Activated T-helper 9 cell treated with anti-CD3 and anti-CD28 coated beads, Interleukin-2, amount 50 U/mL, for 16 hours (primary cell): ENCODE measurements around the gene CLPTM1.
"Not testable (repeated sequence)": the region's sequence is repeated elsewhere in the genome, so short reads cannot be mapped to it uniquely, and the experiment has no call there.

Source experiments
- DNase-seq: peaks from one replicate; pipeline ENCODE4 v3.0.0-alpha.2; 2020; ENCODE audit warnings: low read depth

The CLPTM1 gene

DNA sequence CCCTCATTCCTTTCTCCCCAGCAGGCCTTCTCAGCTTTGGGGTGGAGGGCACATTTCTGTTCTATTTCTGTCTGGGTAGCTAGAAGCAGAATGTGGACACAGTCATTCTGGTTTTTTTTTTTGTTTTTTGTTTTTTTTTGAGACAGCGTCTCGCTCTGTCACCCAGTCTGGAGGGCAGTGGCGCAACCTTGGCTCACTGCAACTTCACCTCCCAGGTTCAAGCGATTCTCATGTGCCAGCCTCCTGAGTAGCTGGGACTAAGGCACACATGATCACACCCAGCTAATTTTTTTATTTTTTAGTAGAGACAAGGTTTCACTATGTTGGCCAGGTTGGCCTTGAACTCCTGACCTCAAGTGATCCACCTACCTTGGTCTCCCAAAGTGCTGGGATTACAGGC lies 20.3 kb downstream of the CLPTM1 start:
- no peak for DNase-seq

DNA sequence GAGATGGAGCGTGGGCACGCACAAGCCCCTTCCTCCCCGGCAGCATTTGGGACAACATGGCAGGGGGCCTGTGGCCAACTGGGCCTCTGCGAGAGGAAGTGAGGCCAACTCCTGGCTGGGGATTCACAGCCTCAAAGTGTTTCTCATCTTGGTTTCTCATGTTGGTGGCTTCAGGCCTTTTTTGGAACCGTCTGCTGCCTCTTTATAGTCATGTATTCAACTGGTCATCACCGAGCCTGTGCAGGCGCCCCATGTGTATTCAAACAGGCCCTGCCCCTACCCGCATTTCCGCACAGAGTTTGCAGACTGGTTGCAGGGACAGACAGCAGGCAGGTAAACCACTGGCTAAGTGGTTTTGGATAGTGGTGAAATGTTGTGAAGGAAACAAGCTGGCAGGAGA lies 28.8 kb downstream of the CLPTM1 start:
- DNase-seq = no peak

DNA sequence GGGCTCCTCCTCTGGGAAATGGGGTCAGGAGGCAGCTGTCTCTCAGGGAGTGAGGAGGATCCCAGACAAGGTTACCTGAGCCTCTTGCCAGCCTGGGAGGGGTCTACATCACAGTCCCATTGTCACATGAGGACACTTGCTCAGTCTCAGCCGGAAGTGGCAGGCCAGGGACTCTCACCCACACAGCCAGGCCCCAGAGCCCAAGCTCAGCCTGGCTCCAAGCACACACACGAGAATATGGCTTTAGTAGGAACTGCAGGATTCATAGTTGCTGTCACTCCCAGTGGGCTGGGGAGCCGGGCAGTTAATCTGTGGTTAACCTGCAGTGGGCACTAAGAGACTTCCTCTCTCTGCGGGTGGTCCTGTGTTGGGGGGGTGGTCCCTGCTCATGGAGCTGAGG lies 30.3 kb downstream of the CLPTM1 start:
- DNase-seq = no peak

DNA sequence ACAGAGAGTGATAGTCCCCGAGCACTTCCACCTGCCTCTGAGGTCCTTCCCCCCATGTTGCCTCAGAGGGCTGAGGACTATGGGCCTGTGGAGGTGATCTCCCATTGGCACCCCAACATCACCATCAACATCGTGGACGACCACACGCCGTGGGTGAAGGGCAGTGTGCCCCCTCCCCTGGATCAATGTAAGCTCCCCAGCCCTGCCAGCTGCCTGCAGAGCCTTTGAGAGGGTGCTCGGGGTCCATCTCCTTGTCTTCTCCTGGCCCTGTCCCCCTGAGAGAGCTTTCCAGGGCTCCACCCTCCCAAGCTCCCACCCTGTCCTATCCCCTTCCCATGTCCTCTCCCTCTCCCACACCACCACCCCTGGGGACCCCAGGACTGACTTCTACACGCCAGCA lies 31.2 kb downstream of the CLPTM1 start:
- no peak for DNase-seq

DNA sequence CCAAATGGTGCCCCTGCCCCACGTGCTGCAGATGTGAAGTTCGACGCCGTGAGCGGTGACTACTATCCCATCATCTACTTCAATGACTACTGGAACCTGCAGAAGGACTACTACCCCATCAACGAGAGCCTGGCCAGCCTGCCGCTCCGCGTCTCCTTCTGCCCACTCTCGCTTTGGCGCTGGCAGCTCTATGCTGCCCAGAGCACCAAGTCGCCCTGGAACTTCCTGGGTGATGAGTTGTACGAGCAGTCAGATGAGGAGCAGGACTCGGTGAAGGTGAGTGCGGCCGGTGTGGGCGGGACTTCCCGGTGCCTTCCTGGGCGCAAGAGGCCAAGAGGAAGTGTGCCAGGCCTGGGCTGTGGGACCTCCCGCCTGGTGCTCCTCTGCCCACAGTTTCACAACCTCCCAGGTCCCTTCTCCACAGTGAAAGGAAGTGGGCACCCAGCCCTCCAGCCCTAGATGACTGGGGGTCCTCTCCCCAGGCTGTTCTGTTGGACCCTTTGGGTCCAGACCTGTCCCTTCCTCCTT lies 32.0 kb downstream of the CLPTM1 start:
- no peak for DNase-seq

DNA sequence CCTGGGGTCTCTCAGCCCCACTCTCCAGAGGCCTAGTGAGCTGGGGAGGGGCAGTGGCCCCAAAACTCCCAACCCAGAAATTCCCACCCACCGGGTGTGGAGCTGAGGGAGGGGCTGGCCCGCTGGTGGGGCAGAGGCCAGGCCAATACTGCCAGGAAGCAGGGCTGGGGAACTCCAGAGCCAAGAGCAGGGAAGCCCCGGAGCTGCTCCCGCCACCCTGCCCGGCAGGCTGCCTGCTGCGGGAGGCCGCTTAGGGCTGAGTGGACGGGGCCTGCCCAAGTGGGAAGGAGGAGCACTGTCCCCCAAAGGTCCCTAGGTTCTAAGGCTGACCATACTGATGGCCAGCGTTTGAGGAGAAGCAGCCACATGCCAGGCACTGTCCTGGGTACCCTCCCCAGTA lies 33.1 kb downstream of the CLPTM1 start:
- no peak for DNase-seq

DNA sequence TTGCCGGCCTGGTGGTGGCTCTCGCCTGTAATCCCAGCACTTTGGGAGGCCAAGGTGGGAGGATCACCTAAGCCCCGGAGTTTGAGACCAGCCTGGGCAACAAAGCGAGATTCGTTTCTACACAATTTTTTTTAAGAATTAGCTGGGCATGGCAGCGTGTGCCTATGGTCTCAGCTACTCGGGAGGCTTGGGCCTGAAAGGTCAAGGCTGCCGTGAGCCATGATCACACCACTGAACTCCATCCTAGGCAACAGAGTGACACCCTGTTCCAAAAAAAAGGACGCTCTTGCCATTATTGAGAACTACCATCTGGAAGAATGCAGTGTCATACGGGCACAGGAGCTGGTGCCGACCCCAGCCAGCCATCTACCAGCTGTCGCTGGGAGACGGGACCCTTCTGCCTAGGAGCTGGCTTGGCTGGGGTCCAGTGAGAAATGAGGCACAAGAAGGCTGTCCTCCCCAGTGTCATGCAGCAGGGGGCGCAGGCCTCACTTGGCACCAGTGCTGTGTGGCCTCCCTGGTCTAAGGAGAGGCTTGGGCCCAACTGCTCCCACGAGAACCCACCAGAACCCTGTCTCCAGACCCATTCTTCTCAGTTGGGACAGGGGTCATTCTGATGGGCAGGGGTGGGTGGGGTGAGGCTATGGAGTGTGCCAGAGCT lies 33.8 kb downstream of the CLPTM1 start:
- peak; percentile 51 for DNase-seq

DNA sequence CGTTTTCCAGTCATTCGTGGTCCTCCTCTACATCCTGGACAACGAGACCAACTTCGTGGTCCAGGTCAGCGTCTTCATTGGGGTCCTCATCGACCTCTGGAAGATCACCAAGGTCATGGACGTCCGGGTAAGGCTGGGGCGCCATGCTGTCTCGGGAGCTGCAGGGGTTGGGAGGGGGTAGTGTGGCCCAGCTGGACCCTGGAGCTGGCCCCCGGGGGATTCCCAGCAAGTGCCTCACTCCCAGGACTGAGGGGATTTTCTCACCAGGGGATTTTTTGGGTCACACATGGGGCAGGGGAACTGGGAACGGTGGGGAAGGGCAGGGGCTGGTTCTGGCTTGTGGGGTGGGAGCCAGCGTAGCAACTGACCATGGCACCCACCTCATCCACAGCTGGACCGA lies 35.3 kb downstream of the CLPTM1 start:
- no peak for DNase-seq

DNA sequence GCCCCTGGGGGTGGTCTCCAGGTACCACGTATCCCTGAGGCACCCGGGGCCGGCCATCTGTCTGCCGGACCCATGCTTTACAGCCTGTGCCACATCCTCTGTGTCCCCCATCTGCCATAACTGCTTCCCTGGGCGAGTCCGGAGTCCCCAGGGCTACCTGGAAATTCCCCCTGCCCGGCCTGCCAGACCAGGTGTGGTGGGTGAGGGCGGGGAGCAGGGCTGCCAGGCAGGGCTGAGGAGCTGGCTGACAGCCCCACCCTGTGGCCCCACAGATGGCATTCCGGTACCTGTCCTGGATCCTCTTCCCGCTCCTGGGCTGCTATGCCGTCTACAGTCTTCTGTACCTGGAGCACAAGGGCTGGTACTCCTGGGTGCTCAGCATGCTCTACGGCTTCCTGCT lies 35.8 kb downstream of the CLPTM1 start:
- DNase-seq = no peak

DNA sequence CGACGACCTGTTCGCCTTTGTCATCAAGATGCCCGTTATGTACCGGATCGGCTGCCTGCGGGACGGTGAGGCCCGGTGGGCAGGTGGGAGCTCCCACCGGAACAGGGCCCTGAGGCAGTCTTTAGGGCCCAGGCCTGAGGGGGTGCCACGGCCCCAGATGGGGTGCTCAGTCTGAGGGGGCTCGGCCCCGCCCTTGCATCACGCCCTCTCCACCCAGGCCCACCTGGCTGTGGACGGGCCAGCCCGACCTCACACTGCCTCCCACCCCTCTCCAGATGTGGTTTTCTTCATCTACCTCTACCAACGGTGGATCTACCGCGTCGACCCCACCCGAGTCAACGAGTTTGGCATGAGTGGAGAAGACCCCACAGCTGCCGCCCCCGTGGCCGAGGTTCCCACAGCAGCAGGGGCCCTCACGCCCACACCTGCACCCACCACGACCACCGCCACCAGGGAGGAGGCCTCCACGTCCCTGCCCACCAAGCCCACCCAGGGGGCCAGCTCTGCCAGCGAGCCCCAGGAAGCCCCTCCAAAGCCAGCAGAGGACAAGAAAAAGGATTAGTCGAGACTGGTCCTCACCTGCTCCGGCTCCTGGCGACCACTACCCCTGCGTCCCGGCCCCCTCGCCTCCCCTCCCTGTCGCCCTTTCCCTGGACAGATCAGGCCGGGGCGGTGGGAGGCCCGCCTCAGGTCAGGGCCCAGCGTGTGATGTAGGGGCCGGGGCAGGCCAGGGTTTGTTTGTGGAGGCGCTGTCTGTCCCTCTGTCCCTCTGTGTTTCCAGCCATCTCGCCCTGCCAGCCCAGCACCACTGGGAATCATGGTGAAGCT lies 37.4 kb downstream of the CLPTM1 start:
- DNase-seq = no peak

DNA sequence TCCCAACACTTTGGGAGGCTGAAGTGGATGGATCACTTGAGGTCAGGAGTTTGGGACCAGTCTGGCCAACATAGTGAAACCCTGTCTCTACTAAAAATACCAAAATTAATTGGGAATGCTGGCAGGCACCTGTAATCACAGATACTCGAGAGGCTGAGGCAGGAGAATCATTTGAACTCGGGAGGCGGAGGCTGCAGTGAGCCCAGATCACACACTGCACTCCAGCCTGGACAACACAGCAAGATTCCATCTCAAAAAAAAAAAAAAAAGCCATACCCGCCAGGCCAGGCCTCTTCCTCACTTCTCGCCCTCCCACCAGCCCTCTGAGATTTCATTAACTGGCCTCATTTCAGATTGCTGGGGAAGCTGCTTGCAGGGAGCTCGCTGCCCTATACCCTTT lies 38.3 kb downstream of the CLPTM1 start:
- DNase-seq = no peak

DNA sequence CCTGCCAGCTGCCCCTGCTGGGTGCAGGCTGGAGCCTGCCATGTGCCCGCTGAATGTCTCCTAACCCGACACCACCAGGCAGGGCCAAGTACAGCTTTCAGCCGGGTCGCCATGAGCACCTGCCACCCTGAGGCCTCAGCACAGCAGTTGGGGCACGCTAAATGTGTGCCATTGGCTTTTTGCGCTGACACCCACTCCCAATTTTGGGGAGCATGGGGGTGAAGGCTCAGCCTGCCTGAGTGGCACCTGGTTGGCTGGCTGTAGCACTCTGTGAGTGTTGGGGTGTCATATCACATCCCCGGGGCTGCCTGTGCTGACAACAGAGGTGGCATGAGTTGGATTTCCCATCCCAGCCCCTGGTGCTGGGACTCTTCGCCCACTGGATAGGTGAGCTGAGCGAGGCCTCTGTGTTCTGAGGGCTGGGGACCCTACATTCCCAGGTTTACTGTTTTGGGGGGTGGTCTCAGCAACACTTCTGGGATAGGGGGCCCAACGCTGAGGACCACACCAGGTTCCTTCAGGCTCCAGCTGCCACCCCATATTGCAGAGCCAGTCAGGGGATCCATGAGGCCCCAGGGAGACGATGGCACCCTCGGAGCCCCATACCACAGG lies 38.9 kb downstream of the CLPTM1 start:
- no peak for DNase-seq

DNA sequence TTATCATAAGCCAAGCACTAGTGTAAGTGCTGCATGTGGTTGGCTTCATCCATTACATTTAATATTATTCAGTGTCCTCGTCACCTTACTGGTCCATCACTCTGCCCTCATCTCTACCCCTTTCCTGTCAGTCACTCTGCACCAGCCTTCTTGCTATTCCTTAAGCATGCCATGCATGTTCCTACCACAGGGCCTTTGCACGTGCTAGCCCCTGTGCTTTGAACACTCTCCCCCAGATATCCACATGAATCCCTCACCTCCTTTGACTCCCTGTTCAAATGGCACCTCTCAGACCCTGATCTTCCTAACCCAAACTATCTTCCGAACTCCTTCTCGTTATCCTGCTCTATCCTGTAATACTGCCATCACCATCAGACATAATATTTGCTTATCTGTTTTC lies 42.8 kb downstream of the CLPTM1 start:
- DNase-seq = no peak

DNA sequence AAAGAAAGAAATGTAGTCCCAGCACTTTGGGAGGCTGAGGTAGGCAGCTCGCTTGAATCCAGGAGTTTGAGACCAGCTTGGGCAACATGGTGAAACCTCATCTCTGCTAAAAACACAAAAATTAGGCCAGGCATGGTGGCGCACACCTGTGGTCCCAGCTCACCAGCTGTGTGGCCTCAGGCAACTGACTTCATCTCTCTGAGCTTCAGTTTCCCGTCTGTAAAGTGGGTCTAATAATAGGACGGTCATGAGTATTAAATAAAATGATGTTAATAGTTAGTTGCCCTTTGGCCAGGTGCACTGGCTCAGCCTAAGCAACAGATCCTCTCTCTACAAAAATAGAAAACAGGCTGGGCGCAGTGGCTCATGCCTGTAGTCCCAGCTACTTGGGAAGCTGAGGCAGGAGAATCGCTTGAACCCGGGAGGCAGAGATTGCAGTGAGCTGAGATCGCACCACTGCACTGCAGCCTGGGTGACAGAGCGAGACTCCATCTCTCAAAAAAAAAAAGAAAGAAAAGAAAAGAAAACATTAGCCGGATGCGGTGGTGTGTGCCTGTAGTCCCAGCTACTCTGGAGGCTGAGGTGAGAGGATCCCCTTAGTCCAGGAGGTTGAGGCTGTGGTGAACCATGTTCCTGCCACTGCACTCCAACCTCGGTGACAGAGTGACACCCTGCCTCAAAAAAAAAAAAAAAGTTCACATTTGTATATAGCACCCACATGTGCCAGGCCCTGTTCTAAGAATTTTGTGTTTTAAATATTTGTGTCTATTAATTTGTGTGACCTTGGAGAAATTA lies 44.1 kb downstream of the CLPTM1 start:
- not testable (repeated sequence) for DNase-seq

DNA sequence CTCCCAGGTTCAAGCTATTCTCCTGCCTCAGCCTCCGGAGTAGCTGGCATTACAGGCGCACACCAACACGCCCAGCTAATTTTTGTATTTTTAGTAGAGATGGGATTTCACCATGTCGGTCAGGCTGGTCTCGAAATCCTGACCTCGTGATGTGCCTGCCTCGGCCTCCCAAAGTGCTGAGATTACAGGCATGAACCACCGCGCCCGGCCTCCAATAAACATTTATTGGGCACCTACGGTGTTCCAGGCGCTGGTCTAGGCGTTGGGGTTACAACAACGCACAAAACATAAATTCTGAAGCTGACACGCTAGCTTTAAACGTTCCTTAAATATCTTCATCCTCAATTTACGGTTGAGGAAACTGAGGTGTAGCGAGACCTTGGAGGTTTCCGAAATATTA lies 45.5 kb downstream of the CLPTM1 start:
- DNase-seq = not testable (repeated sequence)

DNA sequence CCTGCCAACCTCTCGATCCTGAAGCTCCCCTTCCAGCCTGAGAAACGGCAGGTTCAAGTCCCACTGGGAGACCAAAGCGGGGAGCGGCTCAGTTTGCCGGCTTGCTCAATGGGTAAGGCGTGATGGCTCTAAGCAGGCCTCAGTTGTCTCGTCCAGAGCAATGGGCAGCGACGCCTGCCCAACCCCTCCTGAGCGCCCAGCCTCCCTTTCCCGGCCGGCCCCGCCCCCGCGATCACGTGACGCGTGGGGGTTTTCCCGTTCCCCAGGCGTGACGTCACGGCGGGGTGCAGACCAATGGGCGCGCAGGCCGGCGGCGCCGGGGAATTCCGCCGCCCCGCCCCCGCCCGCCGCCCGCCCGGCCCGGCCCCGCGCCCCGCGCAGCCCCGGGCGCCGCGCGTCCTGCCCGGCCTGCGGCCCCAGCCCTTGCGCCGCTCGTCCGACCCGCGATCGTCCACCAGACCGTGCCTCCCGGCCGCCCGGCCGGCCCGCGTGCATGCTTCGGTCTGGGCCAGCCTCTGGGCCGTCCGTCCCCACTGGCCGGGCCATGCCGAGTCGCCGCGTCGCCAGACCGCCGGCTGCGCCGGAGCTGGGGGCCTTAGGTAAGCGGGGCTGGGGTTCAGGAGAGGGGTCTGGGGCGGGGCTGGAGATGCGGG lies 46.0 kb downstream of the CLPTM1 start, which contains the start of gene RELB:
TSS of gene RELB (plus strand) at position 378 of the 653 bp plus-strand sequence. CDS start at position 494, 116 bp downstream.
- peak; percentile 97 for DNase-seq

DNA sequence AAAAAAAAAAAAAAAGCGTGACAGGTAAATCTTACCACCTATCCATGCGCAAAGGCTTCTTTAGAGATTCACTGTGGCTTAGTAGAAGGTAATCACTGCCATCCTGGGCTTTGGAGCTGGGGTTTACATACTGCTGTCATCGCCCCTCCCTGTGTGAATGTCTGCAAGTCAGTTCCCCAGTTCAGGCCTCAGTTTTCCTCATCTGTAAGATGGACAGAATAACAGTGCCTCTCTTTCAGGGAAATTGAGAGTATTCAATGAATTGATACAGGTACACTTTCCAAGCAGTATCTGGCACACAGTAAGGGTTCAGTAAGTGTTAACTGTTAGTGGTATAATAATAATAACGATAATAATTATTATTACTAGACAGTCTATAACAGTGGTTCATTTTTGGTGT lies 48.3 kb downstream of the CLPTM1 start:
- DNase-seq = no peak

DNA sequence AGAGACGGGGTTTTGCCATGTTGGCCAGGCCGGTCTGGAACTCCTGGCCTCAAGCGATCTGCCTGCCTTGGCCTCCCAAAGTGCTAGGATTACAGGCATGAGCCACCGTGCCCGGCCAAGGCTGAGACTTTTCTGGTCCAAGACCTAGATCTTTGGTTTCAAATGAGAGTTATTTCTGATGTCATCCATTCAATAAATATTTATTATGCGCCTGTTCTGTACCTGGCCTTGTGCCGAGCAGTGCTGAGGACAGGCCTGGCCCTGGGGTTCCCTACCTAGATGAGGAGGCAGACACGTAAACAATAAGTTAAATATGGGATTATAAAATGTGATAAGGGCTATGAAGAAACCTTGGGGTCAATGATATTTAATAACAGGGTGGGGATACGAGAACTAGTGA lies 50.6 kb downstream of the CLPTM1 start:
- DNase-seq = no peak

DNA sequence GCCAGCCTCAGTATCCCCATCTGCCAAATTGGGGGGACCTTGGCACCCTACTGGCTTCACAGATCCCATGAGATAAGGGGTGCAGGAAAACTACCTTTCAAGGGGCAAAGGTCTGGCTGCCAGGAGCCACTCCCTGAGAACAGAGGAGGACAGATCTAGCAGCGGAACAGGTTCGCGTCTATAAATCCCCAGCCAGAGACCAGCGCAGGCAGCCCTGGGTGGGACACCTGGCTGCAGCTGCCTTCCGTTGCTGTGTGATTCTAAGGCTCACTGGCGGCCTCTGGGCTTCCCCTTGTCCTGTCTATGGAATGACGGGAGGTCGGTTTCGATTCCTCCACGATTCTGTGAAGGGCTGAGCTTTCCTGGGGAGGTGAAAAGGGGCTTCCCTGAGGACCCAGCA lies 53.4 kb downstream of the CLPTM1 start:
- DNase-seq = no peak

DNA sequence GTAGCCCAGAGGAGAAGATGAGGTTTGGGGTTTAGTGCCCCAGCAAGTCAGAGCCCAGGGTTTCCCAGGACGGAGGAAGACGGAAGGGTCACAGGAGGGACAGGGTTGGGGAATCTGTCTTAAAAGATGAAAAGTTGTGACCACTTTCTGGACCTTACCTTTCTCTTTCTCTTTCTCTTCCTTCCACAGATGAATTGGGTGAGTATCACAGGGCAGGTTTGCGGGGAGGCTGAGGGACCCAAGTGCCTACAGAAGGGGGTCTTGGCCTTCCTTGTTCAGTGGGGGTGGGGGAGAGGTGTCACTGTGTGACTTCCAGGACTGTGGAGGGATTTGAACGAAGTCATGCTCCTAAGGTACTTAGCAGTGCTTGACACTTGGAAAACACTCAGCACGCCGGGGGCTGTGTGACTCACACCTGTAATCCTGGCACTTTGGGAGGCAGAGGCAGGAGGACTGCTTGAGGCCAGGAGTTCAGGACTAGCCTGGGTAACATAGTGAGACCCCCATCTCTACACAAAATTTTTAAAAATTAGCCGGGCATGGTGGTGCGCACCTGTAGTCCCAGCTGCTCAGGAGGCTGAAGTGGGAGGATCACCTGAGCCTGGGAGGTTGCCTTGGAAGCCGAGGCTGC lies 54.6 kb downstream of the CLPTM1 start:
- DNase-seq = no peak

DNA sequence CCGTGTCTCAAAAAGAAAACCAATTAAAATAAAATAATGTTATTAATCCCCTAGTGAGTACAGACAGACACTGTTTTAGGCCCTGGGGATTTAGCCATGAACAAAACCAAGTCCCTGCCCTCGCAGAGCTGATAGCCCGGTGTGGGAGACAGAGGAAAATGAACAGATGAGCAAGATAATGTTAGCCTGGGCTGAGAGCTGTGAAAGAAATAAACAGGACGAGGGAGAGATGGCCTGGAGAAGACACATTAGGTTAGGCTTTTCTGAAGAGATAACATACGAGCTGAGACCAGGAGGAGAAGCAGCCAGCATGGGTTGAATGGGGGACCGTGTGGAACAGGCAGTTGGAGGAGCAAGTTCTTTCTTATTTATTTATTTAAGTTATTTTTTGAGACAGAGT lies 55.1 kb downstream of the CLPTM1 start:
- no peak for DNase-seq
